RWPE1 (cell line): ENCODE results near the gene POFUT2.

Source experiments
- CTCF ChIA-PET: fragments of 350-600 bp; sonication (Branson Sonifier 250); formaldehyde crosslinking; extraction: SDS; loops from one replicate; lab custom pipeline; 2021; lab: Yijun Ruan, JAX
- POLR2A ChIA-PET: fragments of 400-600 bp; formaldehyde crosslinking; extraction: SDS; loops from one replicate; lab custom pipeline; 2020; ENCODE audit warnings: antibody characterized with exemption; ENCODE audit not compliant: low non-redundant PET; lab: Yijun Ruan, JAX
- DNase-seq: peaks from one replicate; pipeline ENCODE4 v3.0.0; 2012; ENCODE audit warnings: low spot score
- H3K27ac ChIP-seq: fragments of 450-650 bp; 2 replicates; pipeline ENCODE4 v1.5.1; 2017
- CTCF ChIP-seq: fragments of 450-650 bp; conservative IDR thresholded peaks from 2 replicates; pipeline ENCODE4 v1.5.1; 2017; ENCODE audit warnings: low read depth, mild to moderate bottlenecking

The POFUT2 gene

GRCh38 chr21:45330851-45331261 is 43.2 kb upstream of the POFUT2 start:
- ChIA-PET CTCF (no interaction called here), POLR2A (no interaction called here)
- no peak for DNase-seq
- peak overlapping the region; percentile 88 for H3K27ac ChIP-seq
- no peak for TF ChIP-seq CTCF

DNA sequence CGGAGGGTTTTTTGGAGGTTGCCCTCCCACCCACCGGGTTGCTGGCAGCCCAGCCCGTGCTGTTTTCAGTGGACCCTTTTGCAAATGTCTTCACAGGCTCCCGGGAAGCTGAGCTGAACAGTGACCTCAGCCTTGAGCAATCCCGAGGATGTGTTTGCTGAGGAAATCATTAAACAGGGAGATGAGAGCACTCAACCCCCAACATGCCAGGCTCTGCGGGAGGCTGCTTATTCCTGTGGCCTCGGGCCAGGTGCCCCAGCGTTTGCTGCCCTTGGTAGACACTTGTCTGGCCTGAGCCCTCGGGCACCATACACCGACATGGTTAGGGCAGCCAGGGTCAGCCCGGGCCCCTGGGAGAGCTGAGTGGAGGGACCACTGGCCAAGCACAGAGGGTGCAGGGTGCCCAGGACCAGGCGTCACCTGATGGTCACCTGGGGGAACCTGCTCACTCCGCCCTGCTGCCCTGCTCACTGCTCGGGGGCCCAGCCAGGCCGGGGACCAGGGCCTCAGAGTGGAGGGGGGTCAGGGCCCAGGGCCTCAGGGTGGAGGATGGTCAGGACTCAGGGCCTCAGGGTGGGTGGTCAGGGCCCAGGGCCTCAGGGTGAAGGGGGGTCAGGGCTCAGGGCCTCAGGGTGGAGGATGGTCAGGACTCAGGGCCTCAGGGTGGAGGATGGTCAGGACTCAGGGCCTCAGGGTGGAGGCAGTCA is 42.5 kb upstream of the POFUT2 start:
- ChIA-PET POLR2A (no interaction called here), CTCF (no interaction called here)
- peak overlapping the region; percentile 88 for H3K27ac ChIP-seq
- peak; percentile 53 for DNase-seq
- TF ChIP-seq CTCF = no peak

- TF ChIP-seq CTCF = no peak
- POLR2A ChIA-PET = no interaction called here
- CTCF ChIA-PET = interaction anchor here (0.7 kb wide), 1 partner anchor 37 kb away, joined by 3 read pairs; no protein-coding TSS in a partner anchor
- peak overlapping the region; percentile 88 for H3K27ac ChIP-seq
- peak; percentile 39 for DNase-seq
Observed at GRCh38 chr21:45329261-45330074, 41.8 kb upstream of the POFUT2 start.

GRCh38 chr21:45328198-45329091 is 40.8 kb upstream of the POFUT2 start:
- CTCF ChIA-PET = interaction anchor here (0.7 kb wide), 2 partner anchors 36 to 380 kb away, joined by 3 to 4 read pairs; no protein-coding TSS in a partner anchor
- POLR2A ChIA-PET = interaction anchor here (0.6 kb wide), 1 partner anchor 44 kb away, joined by 3 read pairs; no protein-coding TSS in a partner anchor
- TF ChIP-seq CTCF = no peak
- no peak for DNase-seq
- peak overlapping the region; percentile 88 for H3K27ac ChIP-seq

DNA sequence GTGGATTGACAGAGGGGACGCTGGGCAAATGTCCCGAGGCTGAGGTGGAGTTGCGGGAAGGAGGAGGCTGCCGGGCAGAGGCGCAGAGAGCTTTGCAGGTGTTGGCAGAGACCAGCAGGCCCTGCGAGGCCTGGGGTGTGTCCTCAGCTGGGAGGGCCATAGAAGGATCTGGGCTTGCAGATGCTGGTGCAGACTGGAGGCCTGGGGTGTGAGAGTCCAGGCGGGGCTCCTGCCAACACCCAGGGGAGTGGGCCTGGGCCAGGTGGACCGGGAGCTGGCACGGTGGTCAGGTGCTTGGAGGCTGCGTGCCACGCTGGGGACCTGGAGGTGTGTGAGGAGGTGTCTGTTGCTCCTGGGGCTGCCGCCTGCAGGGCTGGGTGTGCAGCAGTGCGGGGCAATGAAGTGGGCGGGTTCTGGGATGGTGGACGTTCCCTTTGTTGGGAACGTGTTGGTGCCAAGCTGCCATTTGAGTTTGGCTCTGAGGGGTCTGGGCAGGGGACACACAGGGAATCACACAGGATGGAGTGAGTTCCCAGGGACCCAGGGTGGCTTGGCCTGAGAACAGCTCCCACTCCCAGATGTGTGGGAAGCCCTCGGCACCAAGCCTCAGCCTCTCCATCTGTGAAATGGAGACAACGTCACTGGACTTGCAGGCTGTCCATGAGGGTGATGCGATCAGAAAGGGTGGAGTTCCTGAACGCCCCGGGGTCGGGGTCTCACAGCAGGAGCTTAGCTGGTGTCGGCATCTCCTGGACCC is 39.9 kb upstream of the POFUT2 start:
- H3K27ac ChIP-seq = peak overlapping the region; percentile 52
- ChIA-PET POLR2A (interaction anchor here (0.6 kb wide), 1 partner anchor 44 kb away, joined by 3 read pairs; no protein-coding TSS in a partner anchor), CTCF (interaction anchor here (0.5 to 0.6 kb wide), 2 partner anchors 17 to 19 kb away, joined by 4 read pairs; no protein-coding TSS in a partner anchor)

More for the DNA sequence above, 39.9 kb upstream of the POFUT2 start:
- DNase-seq = no peak
- TF ChIP-seq CTCF = no peak
